SK-N-DZ (cell line): ENCODE measurements around the gene ZP1.
A peak's percentile ranks its signal among the peaks of the same experiment; 100 is the strongest.

Experiments
- DNase-seq: peaks from one replicate; pipeline ENCODE4 v3.0.0-alpha.2; 2015; ENCODE audit warnings: low spot score

Gene ZP1

GRCh38 chr11:60924110-60924905 lies 57.0 kb downstream of the ZP1 start, which contains the start of gene TMEM132A:
Gene TMEM132A, plus strand, starts transcription at chr11:60924460. Its CDS starts 174 bp downstream, at chr11:60924634.
- peak; percentile 77 for DNase-seq
